GM23338 (cell line): Measurements from ENCODE around the gene AGAP1.

Experiments
- CREB1 ChIP-seq: fragments of 250-450 bp; sonication (Bioruptor Pico); IDR thresholded peaks from 2 replicates; pipeline ENCODE4 v1.5.0; 2020; ENCODE audit warnings: low read depth, mild to moderate bottlenecking, moderate library complexity
- EZH2 ChIP-seq: fragments of 200-600 bp; sonication (generic); IDR thresholded peaks from one replicate; pipeline ENCODE4 v1.8.0; 2017; ENCODE audit warnings: antibody characterized with exemption, mild to moderate bottlenecking, low read depth; ENCODE audit not compliant: unreplicated experiment
- EZH2phosphoT487 ChIP-seq: fragments of 200-600 bp; sonication (generic); IDR thresholded peaks from one replicate; pipeline ENCODE4 v1.8.1; 2018; ENCODE audit warnings: antibody characterized with exemption; ENCODE audit not compliant: unreplicated experiment
- NANOG ChIP-seq: IDR thresholded peaks from 2 replicates; pipeline ENCODE4 v1.6.1; 2016; ENCODE audit warnings: antibody characterized with exemption, borderline replicate concordance
- POLR2AphosphoS5 ChIP-seq: IDR thresholded peaks from 2 replicates; pipeline ENCODE4 v1.6.1; 2016; ENCODE audit warnings: antibody characterized with exemption, low read depth
- STAT1 ChIP-seq: IDR thresholded peaks from one replicate; pipeline ENCODE4 v1.6.1; 2016; ENCODE audit warnings: antibody characterized with exemption; ENCODE audit not compliant: unreplicated experiment
- TF ChIP-seq, protein P1 (sequence below), 2 experiments: fragments of 200-600 bp in 1 of 2; sonication (generic) in 1 of 2; conservative IDR thresholded peaks; 2 replicates each; pipeline versions ENCODE4 v1.5.1 to v1.6.1; 2016 to 2017; ENCODE audit warnings: antibody characterized with exemption in 2 of 2, low read depth in 2 of 2, mild to moderate bottlenecking in 2 of 2, moderate library complexity in 1 of 2
- TF ChIP-seq, protein P2 (sequence below): IDR thresholded peaks from one replicate; pipeline ENCODE4 v1.6.1; 2018; ENCODE audit warnings: antibody characterized with exemption; ENCODE audit not compliant: unreplicated experiment

DNA sequence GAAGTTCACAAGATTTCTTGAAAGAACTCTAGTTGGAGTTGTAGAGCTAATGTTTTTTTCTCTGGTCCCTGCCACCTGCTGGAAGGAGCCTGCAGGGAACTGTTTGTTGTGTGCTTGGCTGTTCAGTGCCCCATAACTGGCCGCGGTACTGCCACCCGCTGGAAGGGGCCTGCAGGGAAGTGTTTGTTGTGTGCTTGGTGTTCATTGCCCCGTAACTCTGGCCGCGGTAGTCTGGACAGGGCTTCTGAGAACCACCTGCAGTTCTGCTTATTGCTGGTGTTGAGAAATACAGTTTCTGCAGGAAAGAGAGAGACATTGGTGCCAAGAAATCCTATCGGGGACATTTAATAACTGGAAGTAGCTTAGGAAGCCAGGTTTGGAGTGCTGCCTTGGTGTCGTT lies 58.1 kb downstream of the AGAP1 start:
- TF ChIP-seq, protein P1, sequence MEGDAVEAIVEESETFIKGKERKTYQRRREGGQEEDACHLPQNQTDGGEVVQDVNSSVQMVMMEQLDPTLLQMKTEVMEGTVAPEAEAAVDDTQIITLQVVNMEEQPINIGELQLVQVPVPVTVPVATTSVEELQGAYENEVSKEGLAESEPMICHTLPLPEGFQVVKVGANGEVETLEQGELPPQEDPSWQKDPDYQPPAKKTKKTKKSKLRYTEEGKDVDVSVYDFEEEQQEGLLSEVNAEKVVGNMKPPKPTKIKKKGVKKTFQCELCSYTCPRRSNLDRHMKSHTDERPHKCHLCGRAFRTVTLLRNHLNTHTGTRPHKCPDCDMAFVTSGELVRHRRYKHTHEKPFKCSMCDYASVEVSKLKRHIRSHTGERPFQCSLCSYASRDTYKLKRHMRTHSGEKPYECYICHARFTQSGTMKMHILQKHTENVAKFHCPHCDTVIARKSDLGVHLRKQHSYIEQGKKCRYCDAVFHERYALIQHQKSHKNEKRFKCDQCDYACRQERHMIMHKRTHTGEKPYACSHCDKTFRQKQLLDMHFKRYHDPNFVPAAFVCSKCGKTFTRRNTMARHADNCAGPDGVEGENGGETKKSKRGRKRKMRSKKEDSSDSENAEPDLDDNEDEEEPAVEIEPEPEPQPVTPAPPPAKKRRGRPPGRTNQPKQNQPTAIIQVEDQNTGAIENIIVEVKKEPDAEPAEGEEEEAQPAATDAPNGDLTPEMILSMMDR (conservative IDR thresholded peaks at IDR 0.05; ENCODE audit: low read depth in 2 of 2), result peak; percentile 64 to 79
- TF ChIP-seq POLR2AphosphoS5 (no peak), EZH2phosphoT487 (no peak), EZH2 (no peak), STAT1 (no peak), NANOG (no peak), CREB1 (0 out of 2 replicates have a peak, but pooled peaks have one; percentile 18)
- TF ChIP-seq, protein P2, sequence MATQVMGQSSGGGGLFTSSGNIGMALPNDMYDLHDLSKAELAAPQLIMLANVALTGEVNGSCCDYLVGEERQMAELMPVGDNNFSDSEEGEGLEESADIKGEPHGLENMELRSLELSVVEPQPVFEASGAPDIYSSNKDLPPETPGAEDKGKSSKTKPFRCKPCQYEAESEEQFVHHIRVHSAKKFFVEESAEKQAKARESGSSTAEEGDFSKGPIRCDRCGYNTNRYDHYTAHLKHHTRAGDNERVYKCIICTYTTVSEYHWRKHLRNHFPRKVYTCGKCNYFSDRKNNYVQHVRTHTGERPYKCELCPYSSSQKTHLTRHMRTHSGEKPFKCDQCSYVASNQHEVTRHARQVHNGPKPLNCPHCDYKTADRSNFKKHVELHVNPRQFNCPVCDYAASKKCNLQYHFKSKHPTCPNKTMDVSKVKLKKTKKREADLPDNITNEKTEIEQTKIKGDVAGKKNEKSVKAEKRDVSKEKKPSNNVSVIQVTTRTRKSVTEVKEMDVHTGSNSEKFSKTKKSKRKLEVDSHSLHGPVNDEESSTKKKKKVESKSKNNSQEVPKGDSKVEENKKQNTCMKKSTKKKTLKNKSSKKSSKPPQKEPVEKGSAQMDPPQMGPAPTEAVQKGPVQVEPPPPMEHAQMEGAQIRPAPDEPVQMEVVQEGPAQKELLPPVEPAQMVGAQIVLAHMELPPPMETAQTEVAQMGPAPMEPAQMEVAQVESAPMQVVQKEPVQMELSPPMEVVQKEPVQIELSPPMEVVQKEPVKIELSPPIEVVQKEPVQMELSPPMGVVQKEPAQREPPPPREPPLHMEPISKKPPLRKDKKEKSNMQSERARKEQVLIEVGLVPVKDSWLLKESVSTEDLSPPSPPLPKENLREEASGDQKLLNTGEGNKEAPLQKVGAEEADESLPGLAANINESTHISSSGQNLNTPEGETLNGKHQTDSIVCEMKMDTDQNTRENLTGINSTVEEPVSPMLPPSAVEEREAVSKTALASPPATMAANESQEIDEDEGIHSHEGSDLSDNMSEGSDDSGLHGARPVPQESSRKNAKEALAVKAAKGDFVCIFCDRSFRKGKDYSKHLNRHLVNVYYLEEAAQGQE, result no peak
